Spinal cord (tissue), 10 donors: ENCODE measurements around the gene CC2D1B. TPM values are rescaled to one million over a fixed set of nuclear protein-coding genes. Genes with fewer than 3 reads are reported as not detected.

Experiments
- DNase-seq, 6 donors: peaks; one replicate each; pipeline versions ENCODE4 v3.0.0 to v3.0.0-alpha.2; 2013 to 2015; ENCODE audit warnings: low spot score in 6 of 6, low read depth in 4 of 6
- H3K27ac ChIP-seq: one replicate; pipeline ENCODE4 v1.5.1; 2013; ENCODE audit warnings: low read depth, low read length, control low read depth
- H3K27me3 ChIP-seq: one replicate; pipeline ENCODE4 v1.6.1; 2013; ENCODE audit warnings: low read length; ENCODE audit not compliant: control insufficient read depth, insufficient read depth
- H3K36me3 ChIP-seq: one replicate; pipeline ENCODE4 v1.6.1; 2013; ENCODE audit warnings: low read length; ENCODE audit not compliant: control insufficient read depth, insufficient read depth
- H3K4me1 ChIP-seq: one replicate; pipeline ENCODE4 v1.6.1; 2013; ENCODE audit warnings: low read length; ENCODE audit not compliant: control insufficient read depth, insufficient read depth
- H3K4me3 ChIP-seq: one replicate; pipeline ENCODE4 v1.5.1; 2013; ENCODE audit warnings: low read depth, low read length, control low read depth
- H3K9me3 ChIP-seq: one replicate; pipeline ENCODE4 v1.6.1; 2013; ENCODE audit warnings: low read length; ENCODE audit not compliant: control insufficient read depth, insufficient read depth
- WGBS: methylation state at CpG from one replicate; pipeline ENCODE4 v1.1.5; 2013; ENCODE audit warnings: missing lambda C conversion rate; ENCODE audit not compliant: insufficient coverage; 5-methylcytosine and 5-hydroxymethylcytosine counted together
- polyA plus RNA-seq, 2 donors: library from polyadenylated mRNA; unstranded; fragments of 120-200 nt; gene quantifications; one replicate each; pipeline ENCODE4 v1.2.1, GENCODE V29; 2013; ENCODE audit not compliant: insufficient read length in 2 of 2
- total RNA-seq, 2 donors: library from RNA; depleted of rRNA in 1 of 2; stranded (reverse); fragments of 120-200 nt in 1 of 2; fragments of >200 nt in 1 of 2; gene quantifications; one replicate each; pipeline versions ENCODE4 v1.2.3 to v1.2.4, GENCODE V29; 2013 to 2014
- donor health status: healthy.

Gene CC2D1B
- total and polyA plus RNA-seq, 4 donors, result 9.2 to 26.0 (median 25.0) TPM

GRCh38 chr1:52323731-52324130 is 42.3 kb downstream of the CC2D1B start:
- H3K27me3 ChIP-seq, result no peaks in the 10 kb centered on the region
- H3K4me3 ChIP-seq, result no peak overlapping the region
- H3K27ac ChIP-seq, result no peak overlapping the region
- no peaks in the 10 kb centered on the region for H3K9me3 ChIP-seq
- WGBS, result 94% methylated on average over 2 of the region's 8 CpGs
- H3K4me1 ChIP-seq, result no peaks in the 10 kb centered on the region
- DNase-seq, result no peak
- peaks cover 6% of the 10 kb centered on the region for H3K36me3 ChIP-seq

DNA sequence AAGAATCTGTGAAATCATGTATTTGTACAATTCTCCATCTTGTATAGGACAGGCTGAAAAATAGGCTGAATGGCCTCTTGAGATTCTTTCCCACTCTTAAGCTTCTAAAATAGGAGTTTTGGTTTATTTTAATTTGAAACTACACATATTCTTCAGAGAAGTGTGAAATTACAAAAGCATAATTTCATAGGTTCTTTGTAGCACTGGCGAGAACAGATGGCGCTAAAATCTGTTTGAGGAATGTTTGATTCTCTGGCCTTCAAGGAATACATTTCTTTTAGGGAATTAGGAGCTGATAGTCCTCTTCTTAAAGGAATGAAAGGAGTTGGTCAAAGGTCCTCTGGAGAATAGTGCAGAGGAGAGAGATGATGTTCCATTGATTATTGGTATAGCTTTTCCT is 44.9 kb downstream of the CC2D1B start:
- Histone ChIP-seq H3K4me3 (no peak overlapping the region), H3K9me3 (no peaks in the 10 kb centered on the region), H3K27me3 (no peaks in the 10 kb centered on the region), H3K27ac (no peak overlapping the region), H3K36me3 (peaks cover 3% of the 10 kb centered on the region), H3K4me1 (no peaks in the 10 kb centered on the region)
- DNase-seq, result peak in 1 of 6 donors; percentile 73
- WGBS, result 100% methylated on average over 2 of the region's 2 CpGs

DNA sequence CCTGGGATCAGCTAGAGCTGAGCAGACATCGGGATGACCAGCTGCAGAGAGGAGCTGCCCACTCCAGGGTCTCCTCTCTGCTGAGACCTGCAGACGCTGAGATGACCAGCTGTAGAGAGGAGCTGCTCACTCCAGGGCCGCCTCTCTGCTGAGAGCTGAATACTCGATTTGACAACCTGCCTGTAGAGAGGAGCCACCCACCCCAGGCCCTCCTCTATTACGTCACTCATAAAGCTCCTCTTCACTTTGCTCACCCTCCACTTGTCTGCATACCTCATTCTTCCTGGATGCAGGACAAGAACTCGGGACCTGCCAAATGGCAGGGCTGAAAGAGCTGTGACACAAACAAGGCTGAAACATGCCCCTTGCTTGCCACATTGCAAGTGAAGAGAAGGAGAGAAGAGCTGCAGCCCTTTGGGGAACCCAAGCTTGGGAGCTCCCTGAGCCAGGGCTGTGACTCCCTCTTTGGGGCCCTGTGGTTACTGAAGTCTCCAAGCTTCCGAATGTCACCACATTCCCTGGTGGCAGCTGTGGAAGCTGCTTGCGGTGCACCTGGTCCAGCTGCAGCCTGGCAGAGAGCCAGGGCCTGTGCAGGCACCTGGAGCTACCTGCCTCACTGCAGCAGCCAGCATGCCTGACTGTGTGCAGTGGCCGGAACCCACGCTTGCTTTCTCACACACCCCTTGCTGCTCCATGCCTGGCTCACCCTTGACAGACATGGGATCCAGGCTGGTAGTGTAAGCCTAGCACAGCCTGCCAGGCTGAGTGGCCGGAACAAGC is 59.6 kb downstream of the CC2D1B start:
- Histone ChIP-seq H3K36me3 (peaks cover 27% of the 10 kb centered on the region), H3K9me3 (no peaks in the 10 kb centered on the region), H3K27me3 (no peaks in the 10 kb centered on the region), H3K27ac (no peak overlapping the region), H3K4me3 (no peak overlapping the region), H3K4me1 (no peaks in the 10 kb centered on the region)
- no peak for DNase-seq
- 92% methylated on average over 11 of the region's 11 CpGs for WGBS

GRCh38 chr1:52305417-52306226 is 60.4 kb downstream of the CC2D1B start:
- Histone ChIP-seq H3K4me1 (no peaks in the 10 kb centered on the region), H3K9me3 (no peaks in the 10 kb centered on the region), H3K36me3 (peaks cover 31% of the 10 kb centered on the region), H3K27me3 (no peaks in the 10 kb centered on the region), H3K27ac (no peak overlapping the region), H3K4me3 (no peak overlapping the region)
- no peak for DNase-seq
- 94% methylated on average over 12 of the region's 13 CpGs for WGBS

Other genes with a start within 250 kb of the CC2D1B start
- 10 to 100 TPM; 46.7 to 96.7 TPM for gene ZFYVE9, start 224.1 kb downstream of the CC2D1B start, total RNA-seq
- 10 to 100 TPM; 38.9 to 45.6 TPM for gene ZFYVE9, start 224.1 kb downstream of the CC2D1B start, polyA plus RNA-seq
- 1 to 10 TPM; 2.5 to 3.2 TPM for gene ORC1, start 38.2 kb upstream of the CC2D1B start, total RNA-seq
- 1 to 10 TPM; 2.5 to 2.7 TPM for gene ORC1, start 38.2 kb upstream of the CC2D1B start, polyA plus RNA-seq
- 10 to 100 TPM; 20.3 to 31.8 TPM for gene PRPF38A, start 38.4 kb upstream of the CC2D1B start, total RNA-seq
- gene PRPF38A, start 38.4 kb upstream of the CC2D1B start, polyA plus RNA-seq, result 10 to 100 TPM; 62.0 to 67.8 TPM
- 10 to 100 TPM; 76.5 to 92.5 TPM for gene TUT4, start 186.9 kb upstream of the CC2D1B start, total RNA-seq
- gene TUT4, start 186.9 kb upstream of the CC2D1B start, polyA plus RNA-seq, result 10 to 100 TPM; 59.8 to 99.8 TPM
- 10 to 100 TPM; 48.3 to 85.6 TPM for gene GPX7, start 236.2 kb upstream of the CC2D1B start, total RNA-seq
- gene GPX7, start 236.2 kb upstream of the CC2D1B start, polyA plus RNA-seq, result 10 to 100 TPM; 32.4 to 38.1 TPM